Endodermal cell (in vitro differentiated cells): Measurements from ENCODE around the gene PAXX. TPM values are rescaled to one million over a fixed set of nuclear protein-coding genes. Genes with fewer than 3 reads are reported as not detected.
A peak's percentile ranks its signal among the peaks of the same experiment; 100 is the strongest.

ENCODE experiments used
- DNase-seq: peaks from one replicate; pipeline ENCODE4 v3.0.0-alpha.2; 2017
- H3K27ac ChIP-seq: 2 replicates; pipeline ENCODE4 v1.5.1; 2013; ENCODE audit warnings: mild to moderate bottlenecking, low read depth, low read length, moderate library complexity
- H3K27me3 ChIP-seq: 2 replicates; pipeline ENCODE4 v1.6.1; 2013; ENCODE audit warnings: mild to moderate bottlenecking, low read length, moderate library complexity; ENCODE audit not compliant: insufficient read depth, control insufficient read depth, poor library complexity, severe bottlenecking
- H3K36me3 ChIP-seq: 2 replicates; pipeline ENCODE4 v1.7.0; 2013; ENCODE audit warnings: mild to moderate bottlenecking, low read length, moderate library complexity; ENCODE audit not compliant: control insufficient read depth, insufficient read depth
- H3K4me1 ChIP-seq: one replicate; pipeline ENCODE4 v1.7.0; 2013; ENCODE audit warnings: low read length; ENCODE audit not compliant: control insufficient read depth, insufficient read depth
- H3K4me3 ChIP-seq: 2 replicates; pipeline ENCODE4 v1.5.1; 2013; ENCODE audit warnings: mild to moderate bottlenecking, low read length, moderate library complexity
- H3K9ac ChIP-seq: 2 replicates; pipeline ENCODE4 v1.6.1; 2013; ENCODE audit warnings: mild to moderate bottlenecking, low read length, moderate library complexity; ENCODE audit not compliant: poor library complexity, severe bottlenecking; ENCODE audit errors: extremely low read depth
- H3K9me3 ChIP-seq: 2 replicates; pipeline ENCODE4 v1.6.1; 2013; ENCODE audit warnings: mild to moderate bottlenecking, low read length, moderate library complexity; ENCODE audit not compliant: control insufficient read depth
- H3K27ac Mint-ChIP-seq: 2 replicates; pipeline ENCODE4 v1.8.0; 2020; ENCODE audit warnings: mixed read lengths
- H3K27me3 Mint-ChIP-seq: 2 replicates; pipeline ENCODE4 v1.8.0; 2021; ENCODE audit warnings: mild to moderate bottlenecking, mixed read lengths; ENCODE audit not compliant: insufficient read depth
- H3K36me3 Mint-ChIP-seq: 2 replicates; pipeline ENCODE4 v1.8.0; 2020; ENCODE audit warnings: low read depth, mixed read lengths
- H3K4me1 Mint-ChIP-seq: 2 replicates; pipeline ENCODE4 v1.8.0; 2020; ENCODE audit warnings: mixed read lengths
- H3K4me3 Mint-ChIP-seq: 2 replicates; pipeline ENCODE4 v1.8.0; 2020; ENCODE audit warnings: mild to moderate bottlenecking, moderate library complexity, mixed read lengths
- H3K9me3 Mint-ChIP-seq: 2 replicates; pipeline ENCODE4 v1.8.0; 2020; ENCODE audit warnings: mild to moderate bottlenecking, mixed read lengths
- CTCF ChIP-seq: fragments of 200-600 bp; sonication (generic); conservative IDR thresholded peaks from 2 replicates; pipeline ENCODE4 v1.5.0; 2021; ENCODE audit warnings: antibody characterized with exemption, mild to moderate bottlenecking
- WGBS, 2 experiments: methylation state at CpG; one replicate each; pipeline versions ENCODE4 v1.1.5 to v1.1.7; 2013; ENCODE audit warnings: missing lambda C conversion rate in 2 of 2, mixed read lengths in 1 of 2; ENCODE audit not compliant: insufficient coverage in 1 of 2, insufficient read length in 1 of 2; 5-methylcytosine and 5-hydroxymethylcytosine counted together
- total RNA-seq, 2 donors: library from RNA; stranded (reverse); fragmentation: NEBNext Ultra II Directional in 1 of 2; extraction: Animal tissue kit (Norgen Biotek cat#: 25700) in 1 of 2; gene quantifications; 2 replicates in 1 of 2; 3 replicates in 1 of 2; pipeline ENCODE4 v1.2.1, GENCODE V29; 2021

Gene PAXX
- total RNA-seq, 2 donors from 2014 or later: 58.3 to 66.7 TPM

- Mint-ChIP-seq H3K27ac (no peak overlapping the region), H3K36me3 (no peaks in the 10 kb centered on the region), H3K4me1 (no peaks in the 10 kb centered on the region), H3K9me3 (no peaks in the 10 kb centered on the region), H3K27me3 (peaks cover 14% of the 10 kb centered on the region), H3K4me3 (peak overlapping the region; percentile 53)
- Histone ChIP-seq H3K36me3 (no peaks in the 10 kb centered on the region), H3K27me3 (peaks cover 17% of the 10 kb centered on the region), H3K4me1 (no peaks in the 10 kb centered on the region), H3K9ac (no peak overlapping the region), H3K4me3 (peak overlapping the region; percentile 70), H3K27ac (no peak overlapping the region), H3K9me3 (no peaks in the 10 kb centered on the region)
- TF ChIP-seq CTCF: no peak
- WGBS, 2 experiments: 92 to 100% methylated on average over 3 to 4 of the region's 4 CpGs
- DNase-seq: no peak
These were observed 34.6 kb downstream of the PAXX start for GRCh38 chr9:137026828-137027227.

- 2 to 8% methylated on average over 37 to 95 of the region's 95 CpGs for WGBS, 2 experiments
- peak within 1 kb of the TSS; percentile 81 for H3K4me3 ChIP-seq
- no peaks in the 10 kb centered on the region for H3K36me3 ChIP-seq
- H3K27ac ChIP-seq: no peak within 1 kb of the TSS
- no peaks in the 10 kb centered on the region for H3K4me1 ChIP-seq
- Mint-ChIP-seq H3K27me3 (peaks cover 14% of the 10 kb centered on the region), H3K4me3 (peak within 1 kb of the TSS; percentile 53), H3K27ac (no peak within 1 kb of the TSS), H3K4me1 (no peaks in the 10 kb centered on the region), H3K9me3 (no peaks in the 10 kb centered on the region), H3K36me3 (no peaks in the 10 kb centered on the region)
- H3K27me3 ChIP-seq: peaks cover 17% of the 10 kb centered on the region
- no peak within 1 kb of the TSS for H3K9ac ChIP-seq
- no peak for TF ChIP-seq CTCF
- DNase-seq: peak; percentile 73
- no peaks in the 10 kb centered on the region for H3K9me3 ChIP-seq
These were observed 35.4 kb downstream of the PAXX start, which contains the start of gene ABCA2 for GRCh38 chr9:137027369-137028262. Gene ABCA2, minus strand, starts transcription at chr9:137028237. Its CDS starts 97 bp downstream, at chr9:137028140.

GRCh38 chr9:137028263-137029057 is 36.2 kb downstream of the PAXX start:
- 4 to 6% methylated on average over 43 to 98 of the region's 98 CpGs for WGBS, 2 experiments
- Mint-ChIP-seq H3K4me3 (peak overlapping the region; percentile 44), H3K27ac (no peak overlapping the region), H3K4me1 (no peaks in the 10 kb centered on the region), H3K9me3 (no peaks in the 10 kb centered on the region), H3K27me3 (peaks cover 16% of the 10 kb centered on the region), H3K36me3 (no peaks in the 10 kb centered on the region)
- H3K27me3 ChIP-seq: peaks cover 17% of the 10 kb centered on the region
- peak; percentile 83 for DNase-seq
- H3K9ac ChIP-seq: no peak overlapping the region
- H3K4me3 ChIP-seq: peak overlapping the region; percentile 81
- no peak overlapping the region for H3K27ac ChIP-seq
- no peaks in the 10 kb centered on the region for H3K36me3 ChIP-seq
- no peaks in the 10 kb centered on the region for H3K4me1 ChIP-seq
- TF ChIP-seq CTCF: peak; percentile 18
- H3K9me3 ChIP-seq: no peaks in the 10 kb centered on the region
